Right lobe of liver (tissue), 4 donors: ENCODE results near the gene RHOC.

Source experiments
- CTCF ChIP-seq, 4 donors: fragments of 200-600 bp in 3 of 4; fragments of 450-650 bp in 1 of 4; IDR thresholded peaks; one replicate each; pipeline versions ENCODE4 v1.5.1 to v1.8.0; 2016 to 2022; ENCODE audit warnings: antibody characterized with exemption in 4 of 4, mild to moderate bottlenecking in 2 of 4
- POLR2A ChIP-seq: fragments of 450-650 bp; IDR thresholded peaks from one replicate; pipeline ENCODE4 v1.6.1; 2017; ENCODE audit warnings: antibody characterized with exemption, mild to moderate bottlenecking
- donor health status: DM: no; HTN: no; CAD: no.
- donor health status: DM: no; HTN: no; CAD: no.
- donor health status: DM: no; HTN: yes; CAD: no.

DNA sequence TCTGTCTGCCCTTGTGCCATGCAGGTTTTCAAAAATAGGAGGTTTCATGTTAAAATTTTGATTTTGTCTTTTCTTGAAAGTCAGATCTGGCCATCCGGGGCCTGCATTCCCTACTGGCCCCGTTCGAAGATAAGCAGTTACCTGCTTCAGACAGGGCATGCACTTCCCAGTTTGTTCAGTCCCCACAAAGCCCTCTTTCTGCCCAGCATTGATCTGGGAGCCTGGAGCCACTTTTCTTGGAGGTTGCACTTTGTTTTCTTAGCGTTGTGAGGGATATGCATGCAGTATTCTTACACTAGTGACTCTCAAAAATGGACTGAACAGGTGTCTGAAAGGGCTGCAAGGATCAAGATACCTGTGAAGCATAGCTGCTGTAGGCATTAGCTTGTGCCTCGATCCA is 21.0 kb downstream of the RHOC start:
- TF ChIP-seq CTCF (IDR thresholded peaks at IDR 0.05) (no peak), POLR2A (no peak)
